A549 (cell line): ENCODE results near the gene OR1D2. TPM values are rescaled to one million over a fixed set of nuclear protein-coding genes. Genes with fewer than 3 reads are reported as not detected.

ENCODE experiments used
- ATAC-seq, 2 experiments: fragments of 200-7000 bp in 1 of 2; fragments of >200 bp in 1 of 2; cut with Nextera tagmentation in 1 of 2; cut with Tn5 transposase in 1 of 2; 3 replicates each; pipeline versions ENCODE4 v1.8.0 to v1.9.1; 2018 to 2020; ENCODE audit warnings: mild to moderate bottlenecking in 1 of 2, moderate library complexity in 1 of 2
- CTCF ChIA-PET: fragments of 300-600 bp; sonication (Branson Sonifier 250); formaldehyde crosslinking; extraction: SDS; loops from one replicate; lab custom pipeline; 2021; ENCODE audit warnings: antibody characterized with exemption, inconsistent platforms; lab: Yijun Ruan, JAX
- POLR2A ChIA-PET: fragments of 350-600 bp; formaldehyde crosslinking; extraction: SDS; loops from one replicate; lab custom pipeline; 2021; ENCODE audit warnings: antibody characterized with exemption, inconsistent platforms; lab: Yijun Ruan, JAX
- DNase-seq, 2 experiments: peaks; one replicate each; pipeline versions ENCODE4 v3.0.0 to v3.0.0-alpha.2; 2011 to 2016; ENCODE audit warnings: low read depth in 1 of 2, low spot score in 1 of 2
- FAIRE-seq: peaks from 2 replicates; lab custom pipeline; 2011; peaks lifted over from hg19 to GRCh38; lab: Jason Lieb, UNC
- H3K27ac ChIP-seq, 2 experiments: fragments of >200 bp; sonication (Bioruptor Twin); formaldehyde crosslinking; 3 replicates each; pipeline ENCODE4 v1.5.1; 2016 to 2017
- H3K4me1 ChIP-seq: fragments of >200 bp; sonication (Bioruptor Twin); formaldehyde crosslinking; 3 replicates; pipeline ENCODE4 v1.6.1; 2016
- H3K4me2 ChIP-seq: fragments of >200 bp; sonication (Bioruptor Twin); formaldehyde crosslinking; 3 replicates; pipeline ENCODE4 v1.6.1; 2016
- H3K4me3 ChIP-seq: fragments of >200 bp; sonication (Bioruptor Twin); formaldehyde crosslinking; 3 replicates; pipeline ENCODE4 v1.5.1; 2016
- H3K9me3 ChIP-seq: fragments of >200 bp; sonication (Bioruptor Twin); formaldehyde crosslinking; 3 replicates; pipeline ENCODE4 v1.6.1; 2016
- ATOH8 ChIP-seq: fragments of 250-450 bp; sonication (Bioruptor Pico); IDR thresholded peaks from 2 replicates; pipeline ENCODE4 v1.5.0; 2020; ENCODE audit warnings: low read depth, mild to moderate bottlenecking, moderate library complexity
- CHD2 ChIP-seq: fragments of 150-350 bp; IDR thresholded peaks from 2 replicates; pipeline ENCODE4 v1.6.1; 2014; ENCODE audit warnings: low read length; ENCODE audit not compliant: partially characterized antibody
- CHD4 ChIP-seq: fragments of 200-600 bp; sonication (generic); IDR thresholded peaks from 2 replicates; pipeline ENCODE4 v1.6.1; 2016; ENCODE audit warnings: antibody characterized with exemption, mild to moderate bottlenecking, borderline replicate concordance
- E2F6 ChIP-seq: IDR thresholded peaks from 2 replicates; pipeline ENCODE4 v1.6.1; 2012; ENCODE audit warnings: low read depth, borderline replicate concordance
- EHF ChIP-seq: fragments of 250-450 bp; sonication (Bioruptor Pico); IDR thresholded peaks from 2 replicates; pipeline ENCODE4 v1.5.0; 2020; ENCODE audit warnings: mild to moderate bottlenecking
- FOSL2 ChIP-seq, 2 experiments: fragments of 450-650 bp in 1 of 2; fragments of >200 bp in 1 of 2; sonication (Bioruptor Twin) in 1 of 2; formaldehyde crosslinking; IDR thresholded peaks; 2 replicates each; pipeline versions ENCODE4 v1.5.0 to v1.6.1; 2016 to 2020; ENCODE audit warnings: mild to moderate bottlenecking in 1 of 2, moderate library complexity in 1 of 2
- FOXS1 ChIP-seq: fragments of 250-450 bp; sonication (Bioruptor Pico); IDR thresholded peaks from 2 replicates; pipeline ENCODE4 v1.5.0; 2020; ENCODE audit warnings: mild to moderate bottlenecking, moderate library complexity
- HEYL ChIP-seq: fragments of 250-450 bp; sonication (Bioruptor Pico); IDR thresholded peaks from 2 replicates; pipeline ENCODE4 v1.8.0; 2021; ENCODE audit warnings: mild to moderate bottlenecking, moderate library complexity
- KDM1A ChIP-seq: fragments of 200-600 bp; sonication (generic); IDR thresholded peaks from 2 replicates; pipeline ENCODE4 v1.6.1; 2016; ENCODE audit warnings: low read depth, mild to moderate bottlenecking
- KDM5A ChIP-seq: fragments of 200-600 bp; sonication (generic); IDR thresholded peaks from 2 replicates; pipeline ENCODE4 v1.6.1; 2016; ENCODE audit warnings: antibody characterized with exemption, mild to moderate bottlenecking
- MAFK ChIP-seq: fragments of 450-650 bp; IDR thresholded peaks from 2 replicates; pipeline ENCODE4 v1.6.1; 2014; ENCODE audit not compliant: partially characterized antibody
- MAX ChIP-seq: IDR thresholded peaks from 2 replicates; pipeline ENCODE4 v1.6.1; 2012
- NFE2L2 ChIP-seq: fragments of 150-350 bp; conservative IDR thresholded peaks from 2 replicates; pipeline ENCODE4 v1.6.1; 2014; ENCODE audit warnings: low read length
- NPAS2 ChIP-seq: fragments of 250-450 bp; sonication (Bioruptor Pico); IDR thresholded peaks from 2 replicates; pipeline ENCODE4 v1.8.0; 2022; ENCODE audit warnings: mild to moderate bottlenecking, moderate library complexity, borderline replicate concordance
- NR3C1 ChIP-seq: fragments of >200 bp; sonication (Bioruptor Twin); formaldehyde crosslinking; IDR thresholded peaks from 3 replicates; pipeline ENCODE4 v1.6.1; 2017
- PHF8 ChIP-seq: fragments of 200-600 bp; sonication (generic); IDR thresholded peaks from 2 replicates; pipeline ENCODE4 v1.6.1; 2016; ENCODE audit warnings: low read depth, mild to moderate bottlenecking, antibody characterized with exemption, moderate library complexity, borderline replicate concordance
- RAD21 ChIP-seq, 2 experiments: fragments of >200 bp in 1 of 2; sonication (Bioruptor Twin) in 1 of 2; formaldehyde crosslinking in 1 of 2; IDR thresholded peaks in 1 of 2; conservative IDR thresholded peaks in 1 of 2; 2 replicates in 1 of 2; 3 replicates in 1 of 2; pipeline ENCODE4 v1.6.1; 2012 to 2018; ENCODE audit warnings: inconsistent platforms in 1 of 2
- REST ChIP-seq: fragments of 200-600 bp; sonication (generic); IDR thresholded peaks from 2 replicates; pipeline ENCODE4 v1.6.1; 2016; ENCODE audit warnings: antibody characterized with exemption, mild to moderate bottlenecking, moderate library complexity
- RFX5 ChIP-seq: fragments of 450-650 bp; IDR thresholded peaks from 2 replicates; pipeline ENCODE4 v1.7.1; 2014; ENCODE audit warnings: antibody characterized with exemption, mild to moderate bottlenecking, moderate library complexity
- SMC3 ChIP-seq: fragments of >200 bp; sonication (Bioruptor Twin); formaldehyde crosslinking; IDR thresholded peaks from 3 replicates; pipeline ENCODE4 v1.6.1; 2018; ENCODE audit warnings: inconsistent platforms
- WGBS: methylation state at CpG from one replicate; pipeline ENCODE4 v1.1.6; 2017; ENCODE audit errors: missing lambda C conversion rate; 5-methylcytosine and 5-hydroxymethylcytosine counted together
- polyA plus RNA-seq, 4 experiments: library from polyadenylated mRNA; depleted of rRNA in 3 of 4; stranded (reverse); fragments of >200 nt; fragmentation: RNase III in 1 of 4; extraction: RNeasy Plus Mini Kit Qiagen cat#74134 plus additional on column Dnase treatment in 1 of 4; gene quantifications; 2 replicates in 3 of 4; 3 replicates in 1 of 4; pipeline ENCODE4 v1.2.3, GENCODE V29; 2011 to 2017

OR1D2 gene
- polyA plus RNA-seq, 2 of the 4 experiments (the other 2 are of a cell fraction): not detected

GRCh38 chr17:3048727-3049471, 55.3 kb downstream of the OR1D2 start (continued):
- TF ChIP-seq PHF8: peak; percentile 89
- TF ChIP-seq RAD21 (conservative IDR thresholded peaks at IDR 0.05 in 1 of 2, IDR thresholded peaks at IDR 0.05 in 1 of 2): peak; percentile 97 to 99
- no peak for TF ChIP-seq NFE2L2
- TF ChIP-seq KDM5A: peak; percentile 85
- TF ChIP-seq MAX: peak; percentile 57; the same call in 1 of the 2 replicates
- no peak for TF ChIP-seq HEYL
- TF ChIP-seq RFX5: peak; percentile 83
- no peak for TF ChIP-seq CHD4
- peak; percentile 91 for TF ChIP-seq E2F6

- TF ChIP-seq MAFK (peak; percentile 69), CHD4 (no peak)
- peaks cover 8% of the 10 kb centered on the region; the same call in 1 of the 3 replicates for H3K4me1 ChIP-seq
- ChIA-PET POLR2A (no interaction called here), CTCF (interaction anchor here (1.8 to 4.1 kb wide), 3 partner anchors 198 to 601 kb away, joined by 8 to 100 read pairs (median 27); partner anchors contain the start of genes CTNS and SHPK)
- FAIRE-seq: no peak
- no peak overlapping the region for H3K27ac ChIP-seq
- H3K9me3 ChIP-seq: peaks cover 22% of the 10 kb centered on the region
- ATAC-seq: no peak
- no peak for DNase-seq
- WGBS: 71% methylated on average over 3 of the region's 3 CpGs
- H3K4me2 ChIP-seq: no peak overlapping the region
- no peak overlapping the region for H3K4me3 ChIP-seq
These were observed 57.5 kb downstream of the OR1D2 start for GRCh38 chr17:3046753-3047152.

- H3K4me3 ChIP-seq: no peak overlapping the region
- no peak overlapping the region for H3K4me2 ChIP-seq
- POLR2A ChIA-PET: no interaction called here
- 53% methylated on average over 11 of the region's 11 CpGs for WGBS
- TF ChIP-seq NFE2L2: no peak
- no peak for TF ChIP-seq EHF
- no peak for TF ChIP-seq ATOH8 (CRISPR knock-in tag)
- TF ChIP-seq SMC3: no peak
- peak in 1 of 2 experiments; percentile 49; a peak in 2 of 5 replicates for TF ChIP-seq RAD21 (conservative IDR thresholded peaks at IDR 0.05 in 1 of 2, IDR thresholded peaks at IDR 0.05 in 1 of 2)
- no peak for TF ChIP-seq KDM1A
- DNase-seq: peak in 1 of 2 experiments; percentile 50
- peaks cover 22% of the 10 kb centered on the region for H3K9me3 ChIP-seq
- no peak for ATAC-seq
- peaks cover 5% of the 10 kb centered on the region; the same call in 1 of the 3 replicates for H3K4me1 ChIP-seq
- H3K27ac ChIP-seq: no peak overlapping the region
- CTCF ChIA-PET: interaction anchor here (0.6 to 1.3 kb wide), 6 partner anchors 17 to 843 kb away, joined by 3 to 5 read pairs (median 4); no protein-coding TSS in a partner anchor
- FAIRE-seq: no peak
These were observed 60.4 kb downstream of the OR1D2 start for GRCh38 chr17:3043737-3044365.

GRCh38 chr17:3040882-3041281, 63.3 kb downstream of the OR1D2 start:
- H3K4me3 ChIP-seq: no peak overlapping the region
- ChIA-PET CTCF (interaction anchor here (1.3 to 2.6 kb wide), 6 partner anchors 10 to 697 kb away, joined by 3 to 11 read pairs (median 7); no protein-coding TSS in a partner anchor), POLR2A (no interaction called here)
- no peak overlapping the region for H3K27ac ChIP-seq
- H3K4me1 ChIP-seq: no peaks in the 10 kb centered on the region
- H3K4me2 ChIP-seq: no peak overlapping the region
- TF ChIP-seq NPAS2 (no peak), FOXS1 (CRISPR knock-in tag) (no peak), REST (no peak), FOSL2 (IDR thresholded peaks at IDR 0.05) (no peak), FOSL2 (CRISPR knock-in tag; IDR thresholded peaks at IDR 0.05) (no peak), NR3C1 (no peak), E2F6 (no peak), MAX (no peak), CHD2 (no peak)
- peaks cover 22% of the 10 kb centered on the region for H3K9me3 ChIP-seq
- 60% methylated on average over 5 of the region's 5 CpGs for WGBS
- no peak for DNase-seq
- no peak for FAIRE-seq
- no peak for ATAC-seq
